IPS-18a (cell line): Measurements from ENCODE around the gene DEDD2.

Experiments
- H3K27ac ChIP-seq: one replicate; pipeline ENCODE4 v1.5.1; 2013; ENCODE audit warnings: low read length
- H3K27me3 ChIP-seq: one replicate; pipeline ENCODE4 v1.6.1; 2013; ENCODE audit warnings: mild to moderate bottlenecking, low read length; ENCODE audit not compliant: control insufficient read depth, insufficient read depth
- H3K36me3 ChIP-seq: one replicate; pipeline ENCODE4 v1.6.1; 2013; ENCODE audit warnings: low read depth, low read length; ENCODE audit not compliant: control insufficient read depth
- H3K4me1 ChIP-seq: one replicate; pipeline ENCODE4 v1.6.1; 2013; ENCODE audit warnings: low read depth, low read length; ENCODE audit not compliant: control insufficient read depth
- H3K4me3 ChIP-seq: one replicate; pipeline ENCODE4 v1.5.1; 2013; ENCODE audit warnings: low read length
- H3K9ac ChIP-seq: one replicate; pipeline ENCODE4 v1.6.1; 2013; ENCODE audit warnings: mild to moderate bottlenecking, low read length, moderate library complexity
- H3K9me3 ChIP-seq: one replicate; pipeline ENCODE4 v1.6.1; 2013; ENCODE audit warnings: low read depth, low read length; ENCODE audit not compliant: control insufficient read depth

DEDD2 gene

DNA sequence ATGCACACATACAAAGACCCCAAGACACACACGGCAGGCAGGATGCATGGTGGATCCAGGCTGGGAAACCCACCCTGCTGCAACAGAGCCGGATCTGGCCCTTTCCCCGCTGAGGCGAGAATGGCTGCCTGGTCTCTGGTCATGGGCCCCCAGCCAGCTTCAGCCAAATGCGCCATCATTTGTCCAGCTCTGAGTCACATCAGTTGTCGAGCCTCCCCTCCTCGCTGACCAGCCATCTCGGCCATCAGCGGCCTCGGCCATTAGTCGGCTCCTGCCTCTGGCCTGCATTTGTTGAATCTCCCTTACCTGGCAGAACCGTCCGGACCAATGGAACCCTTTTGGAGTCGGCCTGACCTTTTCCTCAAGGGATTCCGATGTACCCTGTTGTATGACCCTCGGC is 46.8 kb downstream of the DEDD2 start:
- no peaks in the 10 kb centered on the region for H3K9me3 ChIP-seq
- no peak overlapping the region for H3K27ac ChIP-seq
- H3K27me3 ChIP-seq: peaks cover 27% of the 10 kb centered on the region
- no peak overlapping the region for H3K9ac ChIP-seq
- H3K36me3 ChIP-seq: no peaks in the 10 kb centered on the region
- peaks cover 5% of the 10 kb centered on the region for H3K4me1 ChIP-seq
- H3K4me3 ChIP-seq: no peak overlapping the region

GRCh38 chr19:42169486-42170413 is 47.7 kb downstream of the DEDD2 start:
- Histone ChIP-seq H3K4me1 (no peaks in the 10 kb centered on the region), H3K27me3 (peaks cover 17% of the 10 kb centered on the region), H3K9me3 (no peaks in the 10 kb centered on the region), H3K27ac (no peak overlapping the region), H3K9ac (no peak overlapping the region), H3K36me3 (no peaks in the 10 kb centered on the region), H3K4me3 (no peak overlapping the region)

GRCh38 chr19:42168206-42168605 is 49.3 kb downstream of the DEDD2 start:
- H3K36me3 ChIP-seq: no peaks in the 10 kb centered on the region
- no peak overlapping the region for H3K27ac ChIP-seq
- no peaks in the 10 kb centered on the region for H3K9me3 ChIP-seq
- H3K27me3 ChIP-seq: peaks cover 2% of the 10 kb centered on the region
- no peaks in the 10 kb centered on the region for H3K4me1 ChIP-seq
- H3K9ac ChIP-seq: no peak overlapping the region
- H3K4me3 ChIP-seq: no peak overlapping the region

DNA sequence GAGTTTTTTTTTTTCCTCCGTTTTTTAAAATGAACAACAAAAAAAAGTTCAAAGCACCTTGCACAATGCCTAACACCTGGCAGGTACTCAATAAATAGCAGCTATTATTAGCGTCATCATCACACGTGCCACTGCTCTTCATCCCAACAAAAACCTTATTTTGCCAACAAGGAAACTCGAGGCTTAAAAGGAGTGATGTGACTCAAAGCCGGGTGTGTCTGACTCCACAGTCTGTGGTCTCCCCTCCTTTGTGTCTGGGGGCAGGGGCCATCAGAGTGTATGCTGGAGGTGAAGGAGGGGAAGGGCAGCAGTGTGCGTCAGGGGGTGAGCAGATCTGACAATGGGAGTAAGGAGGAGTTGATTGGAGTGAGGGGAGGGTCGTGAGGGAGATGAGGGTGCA is 51.2 kb downstream of the DEDD2 start:
- no peaks in the 10 kb centered on the region for H3K4me1 ChIP-seq
- no peaks in the 10 kb centered on the region for H3K9me3 ChIP-seq
- no peak overlapping the region for H3K9ac ChIP-seq
- no peaks in the 10 kb centered on the region for H3K36me3 ChIP-seq
- H3K27ac ChIP-seq: no peak overlapping the region
- no peaks in the 10 kb centered on the region for H3K27me3 ChIP-seq
- no peak overlapping the region for H3K4me3 ChIP-seq

DNA sequence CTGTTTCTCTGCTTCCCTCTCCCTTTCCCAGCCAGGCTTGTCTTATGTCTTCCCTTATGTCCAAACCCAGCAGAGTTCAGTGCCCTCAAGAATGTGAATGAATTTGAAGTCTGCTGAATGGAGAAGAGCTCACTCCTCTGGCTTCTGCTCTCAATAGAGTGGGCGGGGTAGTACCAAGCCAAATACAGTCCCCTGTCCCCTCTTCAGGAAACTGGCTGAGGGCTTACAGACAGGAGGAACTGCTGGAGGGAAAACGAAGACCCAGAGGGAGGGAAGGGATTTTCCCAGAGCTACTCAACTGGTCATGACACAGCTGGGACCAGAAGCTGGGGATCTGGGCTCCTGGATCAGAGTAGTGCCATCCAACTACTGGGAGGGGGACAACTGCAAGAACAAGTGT is 52.3 kb downstream of the DEDD2 start:
- Histone ChIP-seq H3K27ac (no peak overlapping the region), H3K4me1 (no peaks in the 10 kb centered on the region), H3K9ac (no peak overlapping the region), H3K4me3 (no peak overlapping the region), H3K27me3 (no peaks in the 10 kb centered on the region), H3K36me3 (no peaks in the 10 kb centered on the region), H3K9me3 (no peaks in the 10 kb centered on the region)

DNA sequence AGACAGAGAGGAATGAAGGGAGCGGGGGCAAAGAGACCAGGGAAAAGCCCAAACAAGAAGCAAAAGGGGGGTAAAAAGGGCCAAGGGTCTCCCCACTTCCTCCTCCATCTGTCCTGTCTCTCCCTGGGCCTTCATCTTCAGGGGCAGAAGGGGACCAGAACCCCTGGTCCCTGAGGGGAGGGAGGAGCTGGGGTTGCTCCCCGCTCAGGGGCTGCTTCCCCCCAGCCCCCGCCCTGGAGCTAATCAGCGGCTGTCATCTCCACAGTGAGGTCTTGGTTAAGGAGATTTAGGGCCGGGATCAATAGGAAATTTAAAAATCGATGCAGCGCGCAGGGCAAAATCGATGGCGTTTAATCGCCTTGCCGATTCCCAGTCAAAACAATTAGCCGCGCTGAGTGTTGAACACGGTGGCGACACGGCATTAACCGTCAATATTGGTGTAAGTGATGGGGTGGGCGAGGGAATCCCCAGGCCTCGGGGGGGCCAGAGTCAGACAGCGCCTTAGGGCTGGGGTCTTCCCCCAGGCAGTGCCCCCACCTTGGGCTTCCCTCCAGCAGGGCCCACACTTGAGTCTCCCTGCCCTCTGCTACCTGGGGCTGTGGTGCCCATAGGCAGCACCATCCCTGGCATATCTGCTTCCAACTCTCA is 55.7 kb downstream of the DEDD2 start:
- no peak overlapping the region for H3K27ac ChIP-seq
- H3K27me3 ChIP-seq: no peaks in the 10 kb centered on the region
- no peaks in the 10 kb centered on the region for H3K36me3 ChIP-seq
- no peak overlapping the region for H3K9ac ChIP-seq
- H3K4me1 ChIP-seq: no peaks in the 10 kb centered on the region
- H3K4me3 ChIP-seq: no peak overlapping the region
- no peaks in the 10 kb centered on the region for H3K9me3 ChIP-seq

GRCh38 chr19:42159942-42160341 is 57.5 kb downstream of the DEDD2 start:
- Histone ChIP-seq H3K36me3 (no peaks in the 10 kb centered on the region), H3K9me3 (no peaks in the 10 kb centered on the region), H3K27me3 (peaks cover 13% of the 10 kb centered on the region), H3K9ac (no peak overlapping the region), H3K4me1 (peaks cover 13% of the 10 kb centered on the region), H3K4me3 (no peak overlapping the region), H3K27ac (no peak overlapping the region)

DNA sequence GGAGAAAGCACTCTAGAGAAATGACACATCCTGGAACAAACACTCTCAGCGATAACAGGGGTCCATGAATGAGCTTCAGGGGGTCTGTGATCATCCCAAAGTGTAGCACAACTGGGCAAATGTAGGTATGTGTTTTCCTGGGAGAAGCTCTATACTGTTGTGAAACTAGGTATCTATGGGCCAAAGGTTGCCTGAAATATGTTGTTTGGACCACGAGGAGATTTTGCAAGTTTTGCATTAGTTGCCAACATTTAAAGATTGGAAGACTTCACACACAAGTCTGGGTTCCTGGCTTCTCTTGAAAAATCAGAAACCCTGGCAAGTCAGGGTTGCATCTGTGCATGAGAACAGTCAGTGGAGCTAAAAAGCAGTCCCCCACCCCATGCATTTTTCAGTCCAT is 58.6 kb downstream of the DEDD2 start:
- no peak overlapping the region for H3K4me3 ChIP-seq
- no peak overlapping the region for H3K9ac ChIP-seq
- H3K9me3 ChIP-seq: no peaks in the 10 kb centered on the region
- H3K27ac ChIP-seq: no peak overlapping the region
- peaks cover 16% of the 10 kb centered on the region for H3K4me1 ChIP-seq
- H3K27me3 ChIP-seq: peaks cover 22% of the 10 kb centered on the region
- H3K36me3 ChIP-seq: no peaks in the 10 kb centered on the region

GRCh38 chr19:42156571-42156970 is 60.9 kb downstream of the DEDD2 start:
- Histone ChIP-seq H3K4me3 (no peak overlapping the region), H3K36me3 (no peaks in the 10 kb centered on the region), H3K27ac (no peak overlapping the region), H3K9me3 (no peaks in the 10 kb centered on the region), H3K9ac (no peak overlapping the region), H3K27me3 (peaks cover 24% of the 10 kb centered on the region), H3K4me1 (peaks cover 21% of the 10 kb centered on the region)

DNA sequence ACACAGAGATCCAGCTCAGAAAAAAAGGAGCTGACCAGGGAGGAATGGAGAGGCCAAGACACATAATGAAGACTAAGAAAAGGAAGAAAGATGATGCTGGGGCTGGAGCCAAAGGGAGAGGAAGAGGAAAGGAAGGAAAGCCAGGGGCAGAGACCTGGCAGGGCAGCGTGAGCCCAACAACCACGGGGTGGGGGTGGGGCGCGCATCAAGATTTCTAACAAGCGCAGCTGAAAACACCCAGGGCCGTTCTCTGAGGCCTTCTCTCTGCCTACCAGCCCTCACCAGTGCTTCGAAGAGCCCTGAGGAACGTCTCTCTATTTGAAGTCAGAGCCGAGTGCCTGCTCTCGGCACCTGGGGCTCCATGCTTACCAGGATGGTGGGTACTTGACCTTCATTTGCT is 61.7 kb downstream of the DEDD2 start:
- Histone ChIP-seq H3K36me3 (no peaks in the 10 kb centered on the region), H3K9me3 (no peaks in the 10 kb centered on the region), H3K27me3 (peaks cover 25% of the 10 kb centered on the region), H3K9ac (no peak overlapping the region), H3K27ac (no peak overlapping the region), H3K4me3 (no peak overlapping the region), H3K4me1 (peaks cover 29% of the 10 kb centered on the region)

DNA sequence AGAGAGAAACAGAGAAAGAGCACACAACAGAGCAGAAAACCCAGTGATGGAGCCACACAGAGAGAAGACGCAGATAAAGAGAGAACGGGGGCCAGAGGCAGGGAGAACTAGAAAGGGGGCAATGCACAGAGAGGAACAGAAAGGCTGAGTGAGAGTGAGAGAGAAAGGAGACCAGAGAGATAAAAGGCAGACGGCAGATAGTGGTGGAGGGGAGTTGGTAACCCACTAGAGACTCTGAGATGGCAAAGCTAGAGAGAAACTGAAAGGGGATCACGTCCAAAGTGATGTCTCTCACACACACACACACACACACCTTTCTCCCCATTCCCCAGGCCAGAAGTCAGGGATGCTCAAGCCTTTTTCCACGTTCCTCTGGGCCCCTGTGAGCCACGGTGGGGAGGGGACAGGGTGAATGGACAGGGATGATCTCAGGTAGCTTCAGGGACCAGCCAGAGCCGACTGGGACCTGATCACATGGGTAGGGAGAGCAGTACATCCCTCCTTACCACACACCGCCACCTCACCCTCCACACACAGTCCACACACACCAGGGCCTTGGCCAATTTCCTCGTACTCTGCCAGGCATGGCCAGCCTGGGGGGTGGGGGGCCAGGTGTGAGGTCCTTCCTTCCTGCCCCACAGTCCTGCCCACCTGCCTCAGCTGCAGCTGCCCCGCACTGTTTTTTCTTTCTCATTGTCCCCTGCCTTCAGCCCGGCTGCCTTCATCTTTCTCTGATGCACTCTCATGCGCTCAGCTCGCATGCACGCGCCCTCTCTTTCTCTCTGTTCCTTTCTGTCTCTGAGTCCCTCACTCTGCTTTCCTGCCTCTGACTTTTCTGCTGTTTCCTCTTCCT is 62.8 kb downstream of the DEDD2 start:
- H3K27ac ChIP-seq: no peak overlapping the region
- no peak overlapping the region for H3K9ac ChIP-seq
- H3K27me3 ChIP-seq: peaks cover 29% of the 10 kb centered on the region
- peaks cover 34% of the 10 kb centered on the region for H3K4me1 ChIP-seq
- H3K36me3 ChIP-seq: no peaks in the 10 kb centered on the region
- H3K9me3 ChIP-seq: no peaks in the 10 kb centered on the region
- H3K4me3 ChIP-seq: no peak overlapping the region
